Measurements from ENCODE around the gene OCRL. TPM values are rescaled to one million over a fixed set of nuclear protein-coding genes. Genes with fewer than 3 reads are reported as not detected.

The OCRL gene
- total RNA-seq (2022; extraction: Qiagen RNA extraction; ENCODE audit: low read depth): 18.4 to 25.8 TPM (median 25.1 TPM) in 5 replicates

GRCh38 chrX:129540068-129540653 is at the start of gene OCRL:
OCRL (plus strand) TSS chrX:129540259; CDS start chrX:129540440, 181 bp downstream.

GRCh38 chrX:129523079-129523911 is 16.8 kb upstream of the OCRL start, which contains the start of gene SMARCA1:
SMARCA1 (minus strand) TSS chrX:129523490; CDS start chrX:129523370, 120 bp downstream.

Other genes starting within 250 kb of the OCRL start
- gene SMARCA1, start 16.8 kb upstream of the OCRL start, total RNA-seq (2022; extraction: Qiagen RNA extraction; ENCODE audit: low read depth): 32.0 to 50.4 TPM (median 49.0 TPM) in 5 replicates
- 0.56 to 0.85 TPM (median 0.75 TPM) in 5 replicates for gene APLN, start 114.7 kb downstream of the OCRL start, total RNA-seq (2022; extraction: Qiagen RNA extraction; ENCODE audit: low read depth)
- gene XPNPEP2, start 198.7 kb downstream of the OCRL start, total RNA-seq (2022; extraction: Qiagen RNA extraction; ENCODE audit: low read depth): not detected in 5 replicates
- gene SASH3, start 239.7 kb downstream of the OCRL start, total RNA-seq (2022; extraction: Qiagen RNA extraction; ENCODE audit: low read depth): not detected in 5 replicates